HG03139 (cell line): ENCODE data around the gene UGT2A2.

ENCODE experiments used
- ATAC-seq: cut with Tn5 transposase; IDR thresholded peaks from one replicate; pipeline ENCODE4 v1.9.1; 2021; ENCODE audit not compliant: unreplicated experiment

UGT2A2 gene

GRCh38 chr4:69577245-69577644, 62.2 kb downstream of the UGT2A2 start:
- ATAC-seq = no peak

- ATAC-seq = no peak
Measured at GRCh38 chr4:69576251-69576877, 63.1 kb downstream of the UGT2A2 start.

- ATAC-seq = no peak
Measured at GRCh38 chr4:69568787-69569186, 70.7 kb downstream of the UGT2A2 start.

- ATAC-seq = no peak
Measured at GRCh38 chr4:69563424-69563823, 76.0 kb downstream of the UGT2A2 start.

- ATAC-seq = no peak
Measured at GRCh38 chr4:69549651-69550050, 89.8 kb downstream of the UGT2A2 start.

GRCh38 chr4:69546134-69546765, 93.2 kb downstream of the UGT2A2 start:
- ATAC-seq = no peak
